Central memory CD4-positive, alpha-beta T cell (primary cell): ENCODE results near the gene IL11.

ENCODE experiments used
- DNase-seq: peaks from one replicate; pipeline ENCODE4 v3.0.0; 2022

The IL11 gene

GRCh38 chr19:55321466-55322137 is 48.7 kb downstream of the IL11 start:
- no peak for DNase-seq

DNA sequence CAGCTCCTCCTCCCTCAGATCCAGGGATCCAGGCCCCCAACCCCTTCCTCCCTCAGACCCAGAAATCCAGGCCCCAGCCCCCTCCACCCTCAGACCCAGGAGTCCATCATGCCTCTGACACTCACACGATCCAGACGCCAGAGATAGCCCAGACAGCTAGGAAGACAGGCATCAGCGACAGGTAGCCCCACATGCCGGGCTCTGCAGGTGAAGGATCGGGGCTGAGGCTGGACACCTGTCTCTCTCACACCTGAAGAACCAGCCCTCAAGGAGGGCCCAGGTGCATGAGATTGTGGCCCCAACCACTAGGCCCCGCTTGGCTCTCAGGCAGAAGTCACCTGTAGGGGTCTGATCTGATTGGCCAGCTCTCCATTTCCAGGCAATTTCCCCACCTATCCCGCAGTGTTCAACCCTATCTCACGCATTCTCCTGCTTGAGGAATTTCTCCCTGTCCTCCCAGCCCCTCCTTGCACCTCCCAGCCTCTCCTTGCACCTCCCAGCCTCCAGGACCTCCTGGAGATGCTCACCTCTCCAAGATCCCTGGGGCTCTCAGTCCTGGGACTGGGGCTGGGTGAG is 49.3 kb downstream of the IL11 start:
- no peak for DNase-seq

GRCh38 chr19:55319785-55320184 is 50.5 kb downstream of the IL11 start:
- DNase-seq = no peak

- DNase-seq = no peak
These were observed 53.6 kb downstream of the IL11 start for GRCh38 chr19:55316646-55317045.

GRCh38 chr19:55315956-55316525 is 54.2 kb downstream of the IL11 start:
- no peak for DNase-seq

DNA sequence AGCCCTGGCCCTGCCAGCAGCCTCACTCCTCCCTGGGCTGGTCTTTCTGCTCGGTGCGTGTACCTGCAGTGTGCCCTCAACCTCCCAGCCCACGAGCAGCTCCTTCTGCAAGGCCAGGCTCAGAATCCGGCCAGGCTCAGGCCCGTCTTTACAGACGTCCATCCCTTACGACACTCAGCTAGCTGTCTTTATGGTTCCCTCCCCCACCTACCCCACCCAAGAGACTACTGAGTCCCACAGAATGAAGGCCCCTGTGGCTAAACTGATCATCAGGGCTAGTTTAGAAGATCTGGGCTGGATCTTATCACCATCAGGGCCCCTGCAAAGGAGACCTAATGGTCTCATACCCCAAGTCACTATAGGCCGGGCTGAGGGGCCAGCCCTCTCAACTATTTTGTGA is 55.9 kb downstream of the IL11 start:
- DNase-seq = no peak
